ENCODE data around the gene C16orf82.

DNA sequence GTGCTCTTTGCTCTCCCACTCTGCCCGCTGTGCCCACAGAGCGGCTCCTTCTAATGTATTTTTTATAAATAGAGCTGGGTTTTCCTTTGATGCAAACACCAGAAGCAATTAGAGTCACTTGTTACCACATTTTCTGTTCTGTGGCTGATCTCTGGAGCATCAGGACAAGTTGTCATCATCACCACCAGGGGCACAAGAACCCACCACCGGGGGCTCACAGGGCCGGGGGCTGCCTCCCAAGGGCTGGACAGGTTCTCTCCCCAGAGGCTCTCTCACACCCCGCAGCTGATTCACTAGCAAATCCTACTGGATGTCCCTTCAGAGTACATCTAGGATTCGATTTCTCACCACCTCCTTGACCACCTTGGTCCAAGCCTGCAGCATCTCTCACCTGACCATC is 18.5 kb downstream of the C16orf82 start:
- TF ChIP-seq EP300 (conservative IDR thresholded peaks at IDR 0.05; ENCODE audit: poor library complexity, severe bottlenecking), result no peak
- TF ChIP-seq, protein P1, sequence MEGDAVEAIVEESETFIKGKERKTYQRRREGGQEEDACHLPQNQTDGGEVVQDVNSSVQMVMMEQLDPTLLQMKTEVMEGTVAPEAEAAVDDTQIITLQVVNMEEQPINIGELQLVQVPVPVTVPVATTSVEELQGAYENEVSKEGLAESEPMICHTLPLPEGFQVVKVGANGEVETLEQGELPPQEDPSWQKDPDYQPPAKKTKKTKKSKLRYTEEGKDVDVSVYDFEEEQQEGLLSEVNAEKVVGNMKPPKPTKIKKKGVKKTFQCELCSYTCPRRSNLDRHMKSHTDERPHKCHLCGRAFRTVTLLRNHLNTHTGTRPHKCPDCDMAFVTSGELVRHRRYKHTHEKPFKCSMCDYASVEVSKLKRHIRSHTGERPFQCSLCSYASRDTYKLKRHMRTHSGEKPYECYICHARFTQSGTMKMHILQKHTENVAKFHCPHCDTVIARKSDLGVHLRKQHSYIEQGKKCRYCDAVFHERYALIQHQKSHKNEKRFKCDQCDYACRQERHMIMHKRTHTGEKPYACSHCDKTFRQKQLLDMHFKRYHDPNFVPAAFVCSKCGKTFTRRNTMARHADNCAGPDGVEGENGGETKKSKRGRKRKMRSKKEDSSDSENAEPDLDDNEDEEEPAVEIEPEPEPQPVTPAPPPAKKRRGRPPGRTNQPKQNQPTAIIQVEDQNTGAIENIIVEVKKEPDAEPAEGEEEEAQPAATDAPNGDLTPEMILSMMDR (IDR thresholded peaks at IDR 0.05; ENCODE audit: poor library complexity, severe bottlenecking), result no peak
- no peak for TF ChIP-seq MXI1 (conservative IDR thresholded peaks at IDR 0.05; ENCODE audit: poor library complexity, severe bottlenecking)

All from neural cell (in vitro differentiated cells).